HG03108 (cell line): ENCODE results near the gene ARSK.

Source experiments
- ATAC-seq: cut with Tn5 transposase; IDR thresholded peaks from one replicate; pipeline ENCODE4 v1.9.1; 2021; ENCODE audit warnings: moderate library complexity; ENCODE audit not compliant: unreplicated experiment

Gene ARSK, protein sequence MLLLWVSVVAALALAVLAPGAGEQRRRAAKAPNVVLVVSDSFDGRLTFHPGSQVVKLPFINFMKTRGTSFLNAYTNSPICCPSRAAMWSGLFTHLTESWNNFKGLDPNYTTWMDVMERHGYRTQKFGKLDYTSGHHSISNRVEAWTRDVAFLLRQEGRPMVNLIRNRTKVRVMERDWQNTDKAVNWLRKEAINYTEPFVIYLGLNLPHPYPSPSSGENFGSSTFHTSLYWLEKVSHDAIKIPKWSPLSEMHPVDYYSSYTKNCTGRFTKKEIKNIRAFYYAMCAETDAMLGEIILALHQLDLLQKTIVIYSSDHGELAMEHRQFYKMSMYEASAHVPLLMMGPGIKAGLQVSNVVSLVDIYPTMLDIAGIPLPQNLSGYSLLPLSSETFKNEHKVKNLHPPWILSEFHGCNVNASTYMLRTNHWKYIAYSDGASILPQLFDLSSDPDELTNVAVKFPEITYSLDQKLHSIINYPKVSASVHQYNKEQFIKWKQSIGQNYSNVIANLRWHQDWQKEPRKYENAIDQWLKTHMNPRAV

DNA sequence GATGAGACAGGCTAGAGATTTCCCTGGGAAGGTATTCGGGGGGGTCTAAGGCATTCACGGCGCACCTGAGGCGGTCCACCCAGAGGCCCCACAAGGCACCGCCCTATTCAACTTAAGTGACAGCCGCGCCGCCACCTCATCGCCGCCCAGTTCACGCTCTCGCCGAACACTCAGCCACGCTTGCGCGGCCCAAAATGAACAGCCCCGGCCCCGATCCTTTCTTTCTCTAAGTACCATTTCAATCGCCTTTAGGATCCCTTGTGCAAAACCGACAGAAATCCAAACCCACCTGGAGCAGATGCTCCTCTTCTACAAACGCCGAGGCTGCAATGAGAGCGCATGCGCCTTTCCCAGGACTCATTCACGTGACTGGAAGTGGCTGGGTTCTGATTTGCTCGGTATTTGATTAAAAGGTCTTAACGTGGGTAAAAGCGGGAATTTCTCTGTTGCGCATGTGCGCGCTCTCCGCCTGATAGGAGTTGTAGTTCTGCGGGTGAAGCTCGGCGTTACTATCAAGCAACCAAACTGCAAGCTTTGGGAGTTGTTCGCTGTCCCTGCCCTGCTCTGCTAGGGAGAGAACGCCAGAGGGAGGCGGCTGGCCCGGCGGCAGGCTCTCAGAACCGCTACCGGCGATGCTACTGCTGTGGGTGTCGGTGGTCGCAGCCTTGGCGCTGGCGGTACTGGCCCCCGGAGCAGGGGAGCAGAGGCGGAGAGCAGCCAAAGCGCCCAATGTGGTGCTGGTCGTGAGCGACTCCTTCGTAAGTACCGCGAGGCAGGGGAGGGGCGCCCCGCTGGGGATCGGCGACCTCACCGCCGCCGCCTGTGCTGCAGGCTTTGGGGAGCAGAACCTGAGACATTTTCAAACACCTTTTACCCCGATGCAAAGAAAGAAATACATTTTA lies at the start of gene ARSK, which contains the start of gene SKIC3:
TSS of gene ARSK (plus strand) at position 455 of the 902 bp plus-strand sequence. CDS start at position 633, 178 bp downstream.
TSS of gene SKIC3 (minus strand) at position 331 of the 902 bp plus-strand sequence. CDS start 7,827 bp downstream, outside the sequence.
- peak; percentile 93 for ATAC-seq

DNA sequence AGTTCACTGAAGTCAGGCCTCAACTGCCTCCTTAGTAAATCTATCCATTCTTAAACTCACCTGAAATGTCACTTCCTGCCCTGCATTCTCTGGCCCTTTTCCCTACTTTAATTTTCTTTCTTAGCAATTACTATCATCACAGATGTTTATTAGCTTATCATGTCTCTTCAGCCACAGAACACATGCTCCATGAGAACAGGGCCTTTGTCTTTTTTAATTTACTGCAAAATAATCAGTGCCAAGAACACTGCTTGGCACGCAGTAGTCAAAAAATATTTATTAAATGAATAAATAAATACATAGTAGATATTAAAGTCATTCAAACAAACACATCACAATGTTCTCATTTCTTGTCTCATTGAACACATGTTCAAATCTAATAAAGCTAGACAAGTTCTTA lies 46.4 kb upstream of the ARSK start:
- no peak for ATAC-seq

DNA sequence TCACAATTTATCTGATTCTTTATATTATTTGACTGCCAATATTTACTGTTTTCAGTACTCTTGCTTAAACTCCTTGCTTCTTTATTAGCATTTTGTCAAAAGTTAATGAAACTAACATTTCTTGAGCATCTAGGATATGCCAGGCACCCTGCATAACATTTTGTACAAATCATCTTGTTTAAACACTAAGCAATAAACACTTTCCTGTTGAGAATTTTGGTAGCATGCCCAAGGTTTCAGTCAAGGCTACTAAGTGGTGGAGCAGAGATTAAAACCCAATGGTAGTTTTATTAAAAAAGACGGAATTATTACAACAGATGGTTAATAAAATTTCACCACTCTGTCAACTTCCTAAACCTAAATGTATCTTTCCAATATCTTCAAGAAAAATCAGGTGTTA lies 43.3 kb upstream of the ARSK start:
- no peak for ATAC-seq

DNA sequence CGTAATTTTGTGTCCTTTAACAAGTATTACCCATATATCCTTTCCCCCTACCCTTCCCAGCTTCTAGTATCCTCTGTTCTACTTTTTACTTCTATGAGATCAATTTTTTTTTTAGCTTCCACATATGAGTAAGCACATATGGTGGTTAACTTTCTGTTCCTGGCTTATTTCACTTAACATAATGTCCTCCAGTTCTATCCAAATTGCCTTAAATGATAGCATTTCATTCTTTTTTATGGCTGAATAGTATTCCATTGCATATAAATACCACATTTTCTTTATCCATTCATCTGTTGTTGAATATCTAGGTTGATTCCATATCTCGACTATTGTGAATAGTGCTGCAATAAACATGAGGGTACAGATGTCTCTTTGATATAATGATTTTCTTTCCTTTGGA lies 36.5 kb upstream of the ARSK start:
- no peak for ATAC-seq

DNA sequence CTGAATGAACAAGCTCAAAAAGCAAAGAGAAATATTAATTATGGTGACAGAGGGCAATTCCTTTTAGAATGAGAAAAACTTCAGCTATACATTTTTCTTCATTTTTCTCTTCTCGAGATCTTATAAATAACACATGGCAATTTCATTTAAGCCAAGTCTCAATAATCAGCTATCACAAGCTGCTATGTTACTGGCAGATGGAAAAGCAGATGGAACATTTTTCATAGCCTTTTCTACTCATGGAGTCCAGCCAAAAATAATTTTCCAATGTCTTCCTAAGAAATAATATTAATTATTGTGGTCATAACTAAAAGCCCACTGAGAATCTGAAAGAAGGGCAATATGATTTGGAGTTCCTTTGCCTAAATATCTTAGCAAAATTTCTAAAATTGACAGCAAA lies 35.8 kb upstream of the ARSK start:
- no peak for ATAC-seq

DNA sequence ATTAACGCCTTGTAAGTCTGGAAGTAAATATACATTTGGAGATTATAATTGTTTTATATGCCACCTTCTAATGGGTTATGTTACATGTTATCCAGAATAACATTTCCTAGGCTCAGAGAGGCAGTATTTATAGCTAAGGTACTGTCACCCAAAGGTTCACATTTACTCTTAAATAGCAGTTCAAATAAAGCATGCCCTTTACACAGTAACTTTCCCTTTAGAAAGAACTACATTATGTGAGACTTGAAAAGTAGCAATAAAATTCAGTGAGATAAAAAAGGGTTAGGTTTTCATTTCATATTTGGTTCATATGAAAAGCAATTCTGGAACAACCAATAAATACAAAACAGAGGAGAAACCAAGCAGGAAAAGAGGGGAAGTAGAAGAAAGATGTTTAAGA lies 35.2 kb upstream of the ARSK start:
- ATAC-seq: no peak

DNA sequence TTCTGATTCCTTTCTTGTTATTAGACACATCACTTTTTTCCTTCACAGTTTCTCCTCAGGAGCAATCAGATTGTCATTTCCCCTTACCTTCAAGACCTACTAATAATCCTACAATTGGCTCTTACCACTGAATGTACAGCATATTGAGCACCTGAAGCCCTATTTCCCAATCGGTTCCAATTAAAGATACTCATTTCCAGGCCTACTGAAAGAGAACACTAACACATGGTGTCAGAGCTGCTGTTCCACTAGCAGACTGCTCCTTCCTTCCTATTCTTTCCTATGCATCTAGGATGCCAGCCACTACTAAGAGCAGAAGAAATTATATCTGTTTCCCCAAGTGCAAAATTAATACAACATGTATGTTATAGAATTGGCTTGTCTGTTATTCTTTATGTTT lies 34.7 kb upstream of the ARSK start:
- no peak for ATAC-seq

DNA sequence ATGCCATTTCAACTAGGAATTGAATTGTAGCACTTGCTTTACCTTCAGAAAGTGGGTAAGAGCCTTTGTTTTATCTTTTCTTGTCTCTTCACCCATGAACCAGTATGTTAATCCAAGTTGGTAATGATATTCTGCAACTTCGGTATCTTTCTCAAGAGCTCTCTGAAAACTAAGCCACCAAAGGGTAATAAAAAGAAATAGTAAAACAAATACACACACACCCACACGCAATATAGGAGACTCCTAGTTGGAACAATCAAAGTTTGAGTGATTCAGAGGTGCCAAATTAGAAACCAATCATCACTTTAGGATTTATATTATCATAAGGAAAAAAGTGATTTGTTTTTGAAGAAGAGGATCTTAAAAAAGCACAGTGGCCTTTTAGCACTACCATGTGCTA lies 30.5 kb upstream of the ARSK start:
- no peak for ATAC-seq

DNA sequence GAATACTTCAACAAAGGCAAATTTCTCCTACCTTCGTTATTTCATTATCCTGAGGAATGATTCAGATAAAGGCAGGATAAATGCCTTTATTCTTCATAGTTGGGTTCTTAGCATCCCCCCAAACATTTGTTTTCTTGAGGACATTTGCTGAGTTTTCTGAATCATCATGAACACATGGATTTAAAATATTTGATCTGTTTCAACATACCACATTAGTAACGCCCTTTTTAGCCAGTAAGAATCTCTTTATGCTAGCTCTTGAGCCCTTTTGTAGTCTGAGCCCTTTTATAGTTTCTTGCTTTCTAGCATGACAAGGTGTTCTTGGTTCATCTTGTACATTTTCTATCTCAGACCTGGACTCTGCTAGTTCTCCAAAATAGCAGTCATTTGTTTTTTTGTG lies 28.0 kb upstream of the ARSK start:
- no peak for ATAC-seq

DNA sequence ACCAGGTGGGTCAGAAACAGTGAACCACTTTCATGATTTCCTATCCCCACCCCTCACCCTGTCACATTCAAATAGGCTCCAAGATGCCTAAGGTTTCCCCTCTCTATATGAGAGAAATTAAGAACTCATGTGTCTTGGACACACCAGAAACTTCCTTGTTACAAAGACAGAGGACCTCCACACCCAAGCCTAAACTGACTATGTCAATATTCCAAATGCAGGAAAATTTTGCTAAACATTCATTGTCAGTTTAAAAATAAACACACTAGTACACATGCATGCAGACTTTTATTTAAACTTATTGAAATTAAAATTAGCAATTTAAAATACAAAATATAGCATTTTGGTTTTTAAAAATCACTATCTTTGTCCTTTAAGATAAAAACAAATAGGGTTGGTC lies 26.3 kb upstream of the ARSK start:
- ATAC-seq: no peak

DNA sequence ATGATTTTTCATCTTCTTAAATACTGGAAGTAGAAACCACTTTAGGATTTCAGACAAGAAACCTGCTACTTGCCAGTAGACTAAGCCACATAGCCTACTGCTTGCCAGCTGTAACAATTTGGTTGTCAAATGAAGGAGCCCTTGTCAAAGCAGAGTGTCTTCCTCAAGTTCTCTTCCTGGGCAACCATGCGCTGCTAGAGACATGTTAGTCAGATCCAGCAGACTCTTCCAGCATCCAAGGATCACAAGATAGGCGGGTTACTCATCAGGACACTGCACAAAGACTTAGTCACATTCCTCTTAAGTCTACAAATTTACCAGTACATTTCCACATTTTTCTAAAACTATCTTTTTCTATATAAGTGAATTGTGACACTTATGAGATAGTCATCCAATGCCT lies 24.5 kb upstream of the ARSK start:
- no peak for ATAC-seq

DNA sequence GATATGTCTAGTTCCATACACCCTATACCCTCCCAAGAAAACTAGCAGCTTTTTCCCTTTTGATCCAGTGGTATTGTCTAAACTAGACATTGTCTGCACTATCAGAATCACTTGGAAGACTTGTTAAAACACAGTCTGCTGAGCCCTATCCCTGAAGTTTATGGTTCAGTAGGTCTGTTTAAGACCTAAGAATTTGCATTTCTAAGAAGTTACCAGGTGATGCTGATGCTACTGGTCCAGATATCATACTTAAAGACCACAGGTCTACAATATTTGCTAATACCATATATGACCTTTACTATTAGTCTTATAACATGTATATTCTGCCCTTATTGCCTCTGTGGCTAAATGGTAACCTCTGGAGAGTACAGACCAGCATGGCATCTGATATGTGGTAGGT lies 23.4 kb upstream of the ARSK start:
- no peak for ATAC-seq

DNA sequence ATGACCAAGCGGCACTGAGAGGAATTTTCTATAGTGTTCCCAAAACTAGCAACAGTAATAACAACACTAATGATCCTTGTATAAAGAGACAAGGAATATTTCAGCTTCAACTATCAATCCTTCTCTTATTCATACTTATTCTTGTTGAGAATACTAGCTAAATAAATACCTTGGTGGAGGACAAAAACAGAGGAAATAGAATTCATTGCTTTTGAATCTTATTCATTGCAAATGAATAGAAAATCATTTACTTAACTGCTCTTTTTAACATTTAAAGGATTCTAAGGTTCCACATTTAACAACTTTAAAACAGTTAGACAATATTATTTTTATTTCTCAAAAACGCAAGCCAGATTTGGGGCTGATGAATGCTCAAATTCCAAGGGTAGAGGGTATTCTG lies 22.5 kb upstream of the ARSK start:
- no peak for ATAC-seq

DNA sequence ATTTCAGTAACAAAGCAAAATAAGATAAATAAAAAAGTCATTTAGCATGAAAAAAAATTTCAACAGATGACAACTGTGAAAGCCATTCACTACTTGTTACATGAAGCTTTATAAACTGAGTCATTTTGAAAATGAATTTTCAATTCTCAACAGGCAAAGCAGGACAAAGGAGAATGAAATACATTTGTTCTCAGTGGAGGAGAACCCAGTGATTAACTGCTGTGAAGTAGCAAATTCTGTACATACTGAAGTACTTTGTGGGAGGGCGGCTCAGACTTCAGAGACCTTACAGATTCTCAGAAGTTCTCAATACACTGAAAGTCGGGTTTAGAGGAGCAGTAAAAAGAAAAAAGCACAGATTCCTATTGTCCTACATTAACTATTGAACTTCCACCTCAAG lies 21.8 kb upstream of the ARSK start:
- ATAC-seq: no peak

DNA sequence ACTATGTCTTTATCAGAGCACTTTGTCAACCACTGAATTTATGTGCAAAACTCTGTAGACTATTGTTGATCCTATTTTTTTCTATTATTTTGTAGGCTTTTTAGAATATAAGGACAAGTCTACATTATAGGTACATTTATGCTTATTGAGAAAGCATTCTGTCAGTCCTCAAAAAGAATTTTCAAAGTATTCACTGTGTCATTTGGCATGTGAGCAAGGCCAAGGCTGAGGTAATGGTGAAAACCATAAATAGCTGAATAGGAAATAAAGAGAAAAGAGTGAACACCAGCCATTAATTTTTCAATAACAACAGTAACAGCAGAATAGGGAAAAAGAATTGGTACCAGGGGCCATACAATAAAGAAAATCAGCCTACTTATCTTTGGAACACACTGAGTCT lies 21.1 kb upstream of the ARSK start:
- ATAC-seq: no peak

DNA sequence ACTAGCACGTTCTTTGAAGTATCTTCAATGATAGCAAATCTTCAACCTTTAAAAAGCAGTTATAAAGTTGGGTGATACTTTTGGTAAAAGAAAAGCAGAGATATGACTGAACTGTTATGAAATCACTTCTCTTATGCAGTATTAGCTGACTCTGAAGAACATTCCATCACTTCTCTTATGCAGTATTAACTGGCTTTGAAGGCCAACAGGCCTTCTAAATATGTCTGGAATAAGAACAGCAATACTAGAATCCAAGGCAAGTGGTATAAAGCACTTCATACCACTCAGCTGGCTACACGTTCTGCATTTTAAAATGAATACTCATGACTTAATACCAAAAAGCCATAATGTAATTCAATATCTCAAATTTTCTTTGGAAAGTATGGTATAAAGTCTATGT lies 17.4 kb upstream of the ARSK start:
- ATAC-seq: no peak

DNA sequence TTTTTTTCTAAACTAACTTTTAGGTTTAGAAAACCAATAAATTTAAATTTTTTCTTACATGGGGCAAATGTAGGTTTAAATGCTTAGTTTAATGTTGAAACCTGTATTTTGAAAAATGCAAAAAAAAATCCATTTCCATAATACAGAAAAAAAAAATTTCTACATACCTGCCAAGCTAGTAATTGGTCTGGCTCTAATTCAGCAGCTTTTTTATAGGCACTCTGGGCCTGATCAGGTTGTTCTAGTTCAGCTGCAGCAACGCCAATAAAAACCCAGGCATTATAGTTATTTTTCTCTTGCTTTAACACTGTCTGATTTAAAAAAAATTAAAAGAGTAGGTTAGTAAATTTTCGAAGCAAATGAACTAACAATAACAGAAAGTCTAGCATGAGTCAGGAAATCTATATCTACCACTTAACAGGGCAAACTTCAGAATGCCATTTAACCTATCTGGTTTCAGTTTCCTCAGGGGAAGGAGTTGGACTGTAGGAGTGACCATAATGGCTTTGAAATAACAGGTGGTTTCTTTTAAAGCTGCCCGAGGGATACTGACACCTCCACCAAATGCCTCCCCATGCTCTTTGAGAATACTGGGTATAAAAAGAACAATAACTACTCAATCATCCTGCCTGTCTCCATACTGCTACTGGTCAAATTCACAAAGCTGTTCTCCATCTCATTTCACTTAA lies 11.7 kb upstream of the ARSK start:
- peak; percentile 54 for ATAC-seq

DNA sequence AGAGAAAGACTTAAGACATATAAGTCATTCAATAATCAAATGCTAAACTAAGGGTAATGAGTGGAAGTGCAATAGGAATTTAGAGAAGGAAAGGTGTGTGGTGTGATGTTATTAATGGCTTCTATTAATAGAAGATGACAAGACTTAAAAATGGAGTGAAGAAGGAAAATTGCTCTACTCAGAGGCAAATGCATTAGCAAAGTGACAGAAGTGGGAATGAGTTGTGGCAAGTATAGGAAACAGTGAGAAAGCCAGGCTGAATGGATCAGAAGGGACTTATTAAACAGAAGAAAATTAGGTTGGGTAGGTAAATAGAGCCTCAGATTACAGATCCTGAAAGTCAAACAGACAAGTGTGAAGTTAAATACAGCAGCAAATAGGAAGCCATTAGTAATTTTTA lies 5.9 kb upstream of the ARSK start:
- ATAC-seq: no peak

DNA sequence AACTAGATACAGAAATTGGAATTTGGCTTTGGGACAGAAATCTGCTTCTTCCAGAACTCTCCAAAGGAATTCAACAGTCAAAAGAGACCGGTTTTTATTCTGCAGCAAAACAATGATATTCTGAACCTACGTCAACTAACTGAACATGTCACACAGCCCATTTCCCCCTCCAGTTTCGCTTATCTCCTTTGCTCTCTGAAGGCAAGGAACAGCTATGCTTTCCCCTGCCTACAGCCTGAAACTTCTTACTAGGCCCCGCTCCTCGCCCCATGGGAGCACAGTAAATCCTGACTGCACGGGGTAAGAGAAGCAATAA lies 612 bp upstream of the ARSK start:
- ATAC-seq: peak; percentile 8

DNA sequence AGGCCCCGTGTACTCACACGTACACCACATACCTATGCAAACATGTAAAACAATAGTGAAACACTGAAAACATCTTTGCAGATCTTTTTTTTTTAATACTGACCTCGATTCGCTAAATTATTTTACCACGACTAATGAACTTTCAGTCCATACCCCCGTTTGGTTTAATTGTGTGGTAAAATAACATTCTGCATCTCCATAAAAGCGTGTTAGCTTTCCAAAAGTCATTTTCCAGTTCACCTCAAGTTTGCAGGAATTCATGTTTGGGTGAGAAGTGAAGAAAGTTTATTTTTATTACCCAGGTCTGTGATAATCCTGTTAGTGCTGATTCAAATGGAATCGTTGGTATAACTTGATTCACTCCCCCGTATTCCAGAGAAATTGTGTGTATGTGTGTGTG lies 652 bp downstream of the ARSK start:
- no peak for ATAC-seq

DNA sequence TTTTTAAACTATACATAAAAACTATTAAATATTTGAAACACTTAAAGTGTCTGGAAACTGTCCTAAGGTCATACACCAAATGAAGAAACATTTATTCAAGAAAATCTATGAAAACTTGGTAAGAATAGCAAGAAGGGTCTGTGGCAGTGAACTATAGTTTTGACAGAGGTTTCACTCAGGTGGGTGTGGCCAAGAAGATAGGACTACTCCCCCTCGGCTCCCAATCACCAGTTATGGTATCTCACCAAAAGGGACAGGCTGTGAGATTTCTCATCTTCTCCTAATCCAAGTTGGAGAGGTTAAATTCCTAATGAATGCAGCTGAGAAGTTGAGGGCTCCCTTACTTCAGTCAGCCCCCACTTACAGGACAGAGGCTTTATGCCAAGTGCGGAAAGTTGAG lies 2.9 kb downstream of the ARSK start:
- no peak for ATAC-seq
